ENCODE results near the gene CAPSL.
"Not testable (repeated sequence)": the region's sequence is repeated elsewhere in the genome, so short reads cannot be mapped to it uniquely, and the experiment has no call there.

The CAPSL gene

GRCh38 chr5:35857606-35858205 lies 80.7 kb downstream of the CAPSL start:
- H3K4me3 ChIP-seq (ENCODE audit: low read depth, low read length), result no peak overlapping the region
- no peak overlapping the region for H3K9ac ChIP-seq (ENCODE audit: low read depth, low read length)
- H3K27me3 ChIP-seq (ENCODE audit: control insufficient read depth, insufficient read depth, low read length), result no peaks in the 10 kb centered on the region
- no peaks in the 10 kb centered on the region for H3K36me3 ChIP-seq (ENCODE audit: control insufficient read depth, insufficient read depth, low read length)
- peaks cover 50% of the 10 kb centered on the region for H3K4me1 ChIP-seq (ENCODE audit: control insufficient read depth, insufficient read depth, low read length)
- H3K9me3 ChIP-seq (ENCODE audit: control insufficient read depth, insufficient read depth, low read length), result no peaks in the 10 kb centered on the region
- no peak overlapping the region for H3K27ac ChIP-seq (ENCODE audit: low read depth, low read length)

GRCh38 chr5:35856765-35857351 lies 81.6 kb downstream of the CAPSL start, which contains the start of gene IL7R:
IL7R (plus strand) TSS chr5:35856891; CDS start chr5:35856978, 87 bp downstream.
- H3K27ac ChIP-seq (ENCODE audit: low read depth, low read length), result no peak within 1 kb of the TSS
- peaks cover 50% of the 10 kb centered on the region for H3K4me1 ChIP-seq (ENCODE audit: control insufficient read depth, insufficient read depth, low read length)
- no peaks in the 10 kb centered on the region for H3K27me3 ChIP-seq (ENCODE audit: control insufficient read depth, insufficient read depth, low read length)
- H3K9ac ChIP-seq (ENCODE audit: low read depth, low read length), result no peak within 1 kb of the TSS
- H3K4me3 ChIP-seq (ENCODE audit: low read depth, low read length), result no peak within 1 kb of the TSS
- H3K9me3 ChIP-seq (ENCODE audit: control insufficient read depth, insufficient read depth, low read length), result no peaks in the 10 kb centered on the region
- H3K36me3 ChIP-seq (ENCODE audit: control insufficient read depth, insufficient read depth, low read length), result no peaks in the 10 kb centered on the region

- not testable (repeated sequence) for H3K36me3 ChIP-seq (ENCODE audit: control insufficient read depth, insufficient read depth, low read length); H3K27ac ChIP-seq (ENCODE audit: low read depth, low read length); H3K27me3 ChIP-seq (ENCODE audit: control insufficient read depth, insufficient read depth, low read length); H3K9ac ChIP-seq (ENCODE audit: low read depth, low read length); H3K4me3 ChIP-seq (ENCODE audit: low read depth, low read length); H3K9me3 ChIP-seq (ENCODE audit: control insufficient read depth, insufficient read depth, low read length)
- H3K4me1 ChIP-seq (ENCODE audit: control insufficient read depth, insufficient read depth, low read length), result peaks cover 46% of the 10 kb centered on the region
These were observed 82.1 kb downstream of the CAPSL start for GRCh38 chr5:35856186-35856764.

GRCh38 chr5:35855187-35855586 lies 83.2 kb downstream of the CAPSL start:
- no peaks in the 10 kb centered on the region for H3K36me3 ChIP-seq (ENCODE audit: control insufficient read depth, insufficient read depth, low read length)
- no peaks in the 10 kb centered on the region for H3K9me3 ChIP-seq (ENCODE audit: control insufficient read depth, insufficient read depth, low read length)
- no peak overlapping the region for H3K4me3 ChIP-seq (ENCODE audit: low read depth, low read length)
- no peak overlapping the region for H3K27ac ChIP-seq (ENCODE audit: low read depth, low read length)
- no peaks in the 10 kb centered on the region for H3K27me3 ChIP-seq (ENCODE audit: control insufficient read depth, insufficient read depth, low read length)
- H3K4me1 ChIP-seq (ENCODE audit: control insufficient read depth, insufficient read depth, low read length), result peaks cover 35% of the 10 kb centered on the region
- H3K9ac ChIP-seq (ENCODE audit: low read depth, low read length), result no peak overlapping the region

All from HUES48 (cell line).